Measurements from ENCODE around the gene SLC39A3.

DNA sequence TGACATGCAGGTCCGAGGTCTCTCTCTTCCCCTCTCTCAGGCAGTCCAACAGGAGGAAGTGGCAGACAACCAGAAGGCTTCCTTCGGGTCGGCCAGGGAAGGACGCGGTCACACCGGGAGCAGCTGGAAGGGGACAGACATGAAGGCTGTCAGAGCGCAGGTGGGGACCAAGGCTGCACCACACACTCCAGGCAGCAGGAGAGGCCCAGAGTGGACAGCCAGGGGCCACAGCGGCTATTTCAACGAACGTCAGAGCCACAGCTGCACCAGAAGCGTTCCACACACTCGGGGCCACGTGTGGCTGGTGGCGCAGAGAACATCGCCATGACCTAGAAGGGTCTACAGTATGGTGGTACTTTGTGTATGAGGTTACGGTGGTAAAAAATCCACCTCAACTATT, 16.0 kb upstream of the SLC39A3 start:
- TF ChIP-seq PAX5 (IDR thresholded peaks at IDR 0.05; ENCODE audit: insufficient read depth, low read length, severe bottlenecking) (no peak), POLR2AphosphoS5 (IDR thresholded peaks at IDR 0.05; ENCODE audit: low read depth, low read length) (no peak), POLR2A (IDR thresholded peaks at IDR 0.05; ENCODE audit: low read depth, low read length) (no peak)

Data from GM12891 (cell line).